PC-9 (cell line): ENCODE data around the gene ZSWIM5. TPM values are rescaled to one million over a fixed set of nuclear protein-coding genes. Genes with fewer than 3 reads are reported as not detected.

Experiments
- BruUV-seq: library from RNA; stranded (reverse); fragments of 400-500 nt; replicated peaks from 2 replicates; lab custom pipeline; 2021; lab: Mats Ljungman, UMichigan
- CTCF ChIA-PET: fragments of 300-600 bp; sonication (Branson Sonifier 250); formaldehyde crosslinking; loops from one replicate; lab custom pipeline; 2022; ENCODE audit warnings: antibody characterized with exemption; lab: Charles Lee
- POLR2A ChIA-PET: fragments of 300-600 bp; sonication (Branson Sonifier 250); formaldehyde crosslinking; loops from one replicate; lab custom pipeline; 2022; ENCODE audit warnings: antibody characterized with exemption; ENCODE audit not compliant: unreplicated experiment; lab: Charles Lee
- DNase-seq, 2 experiments: peaks; one replicate each; pipeline versions ENCODE4 v3.0.0 to v3.0.0-alpha.2; 2015 to 2022; ENCODE audit warnings: mixed read lengths in 1 of 2
- H2AFZ ChIP-seq: fragments of 200-600 bp; sonication (generic); 2 replicates; pipeline ENCODE4 v1.8.1; 2017; ENCODE audit warnings: antibody characterized with exemption
- H3F3A ChIP-seq: fragments of 200-600 bp; sonication (generic); 2 replicates; pipeline ENCODE4 v1.8.1; 2017; ENCODE audit warnings: antibody characterized with exemption, mild to moderate bottlenecking, low read depth; ENCODE audit not compliant: insufficient read depth
- H3K27ac ChIP-seq: fragments of 200-600 bp; sonication (generic); 2 replicates; pipeline ENCODE4 v1.6.1; 2016; ENCODE audit warnings: mixed run types
- H3K27me3 ChIP-seq: fragments of 200-600 bp; sonication (generic); 2 replicates; pipeline ENCODE4 v1.6.1; 2016; ENCODE audit warnings: low read depth, mixed run types; ENCODE audit not compliant: insufficient read depth
- H3K36me3 ChIP-seq: fragments of 200-600 bp; sonication (generic); 2 replicates; pipeline ENCODE4 v1.6.1; 2016; ENCODE audit warnings: low read depth, mixed run types
- H3K4me1 ChIP-seq: fragments of 200-600 bp; sonication (generic); replicated peaks from 2 replicates; pipeline ENCODE4 v1.6.1; 2016; ENCODE audit warnings: mixed run types; ENCODE audit not compliant: insufficient read depth
- H3K4me2 ChIP-seq: fragments of 200-600 bp; sonication (generic); 2 replicates; pipeline ENCODE4 v1.6.1; 2017; ENCODE audit warnings: mixed run types
- H3K4me3 ChIP-seq: fragments of 200-600 bp; sonication (generic); 2 replicates; pipeline ENCODE4 v1.6.1; 2016; ENCODE audit warnings: mixed run types
- H3K79me2 ChIP-seq: fragments of 200-600 bp; sonication (generic); 2 replicates; pipeline ENCODE4 v1.6.1; 2017; ENCODE audit warnings: low read depth, mixed run types
- H3K9me2 ChIP-seq: fragments of 200-600 bp; sonication (generic); 2 replicates; pipeline ENCODE4 v1.8.1; 2017; ENCODE audit warnings: mild to moderate bottlenecking; ENCODE audit not compliant: insufficient read depth
- H3K9me3 ChIP-seq: fragments of 200-600 bp; sonication (generic); 2 replicates; pipeline ENCODE4 v1.8.1; 2016; ENCODE audit warnings: low read depth; ENCODE audit not compliant: insufficient read depth
- H4K20me1 ChIP-seq: fragments of 200-600 bp; sonication (generic); 2 replicates; pipeline ENCODE4 v1.8.1; 2017; ENCODE audit not compliant: insufficient read depth
- CTCF ChIP-seq: fragments of 200-600 bp; sonication (generic); conservative IDR thresholded peaks from 2 replicates; pipeline ENCODE4 v1.6.1; 2017; ENCODE audit warnings: mixed run types, antibody characterized with exemption, mild to moderate bottlenecking, moderate library complexity
- EZH2 ChIP-seq: fragments of 200-600 bp; sonication (generic); IDR thresholded peaks from 2 replicates; pipeline ENCODE4 v1.8.0; 2017; ENCODE audit warnings: antibody characterized with exemption, low read depth
- intact Hi-C: fragments of 100-400 bp; cut with micrococcal nuclease; formaldehyde crosslinking; loops from one replicate; pipeline ENCODE4 v1.10.0; 2022; ENCODE audit not compliant: unreplicated experiment
- total RNA-seq: library from RNA; stranded (reverse); gene quantifications from 2 replicates; pipeline ENCODE4 v1.2.3, GENCODE V29; 2021

ZSWIM5 gene
- total RNA-seq, 1 experiment from 2014 or later: 0.50 TPM

- H3K27ac ChIP-seq: no peak overlapping the region
- TF ChIP-seq EZH2 (no peak), CTCF (no peak)
- H3K9me2 ChIP-seq: no peaks in the 10 kb centered on the region
- CTCF ChIA-PET: interaction anchor here (0.5 kb wide), 1 partner anchor 611 kb away, joined by 5 read pairs; no protein-coding TSS in a partner anchor
- DNase-seq: no peak
- no peaks in the 10 kb centered on the region for H3K36me3 ChIP-seq
- no peaks in the 10 kb centered on the region for H3K79me2 ChIP-seq
- no peaks in the 10 kb centered on the region for H4K20me1 ChIP-seq
- no peak overlapping the region for H2AFZ ChIP-seq
- H3K4me2 ChIP-seq: no peak overlapping the region
- H3K27me3 ChIP-seq: no peaks in the 10 kb centered on the region
- no peaks in the 10 kb centered on the region for H3F3A ChIP-seq
- intact Hi-C loops: no loop called here
- no peaks in the 10 kb centered on the region for H3K9me3 ChIP-seq
- no peak overlapping the region for H3K4me3 ChIP-seq
- H3K4me1 ChIP-seq: no peaks in the 10 kb centered on the region
- POLR2A ChIA-PET: no interaction called here
- BruUV-seq: no TSS peak
These were observed 146.6 kb downstream of the ZSWIM5 start for GRCh38 chr1:45059829-45060228.

GRCh38 chr1:45057542-45057941 is 148.9 kb downstream of the ZSWIM5 start:
- Histone ChIP-seq H3K9me2 (no peaks in the 10 kb centered on the region), H3K4me2 (no peak overlapping the region), H2AFZ (no peak overlapping the region), H3F3A (no peaks in the 10 kb centered on the region), H3K27ac (no peak overlapping the region), H3K9me3 (no peaks in the 10 kb centered on the region), H3K36me3 (no peaks in the 10 kb centered on the region), H3K4me1 (no peaks in the 10 kb centered on the region), H3K4me3 (no peak overlapping the region), H4K20me1 (no peaks in the 10 kb centered on the region), H3K27me3 (no peaks in the 10 kb centered on the region), H3K79me2 (no peaks in the 10 kb centered on the region)
- TF ChIP-seq CTCF (no peak), EZH2 (no peak)
- DNase-seq: no peak
- no TSS peak for BruUV-seq
- CTCF ChIA-PET: no interaction called here
- POLR2A ChIA-PET: no interaction called here
- intact Hi-C loops: no loop called here

- Histone ChIP-seq H3K36me3 (no peaks in the 10 kb centered on the region), H3K27ac (no peak overlapping the region), H3F3A (no peaks in the 10 kb centered on the region), H3K79me2 (no peaks in the 10 kb centered on the region), H2AFZ (no peak overlapping the region), H3K4me1 (no peaks in the 10 kb centered on the region), H3K4me2 (no peak overlapping the region), H3K27me3 (no peaks in the 10 kb centered on the region), H3K9me3 (no peaks in the 10 kb centered on the region), H3K4me3 (no peak overlapping the region), H3K9me2 (no peaks in the 10 kb centered on the region), H4K20me1 (no peaks in the 10 kb centered on the region)
- no TSS peak for BruUV-seq
- CTCF ChIA-PET: no interaction called here
- POLR2A ChIA-PET: no interaction called here
- intact Hi-C loops: no loop called here
- TF ChIP-seq CTCF (no peak), EZH2 (no peak)
- DNase-seq: no peak
These were observed 155.2 kb downstream of the ZSWIM5 start for GRCh38 chr1:45051005-45051772.
